Tibial nerve (tissue), 4 donors: ENCODE data around the gene ARPP19. TPM values are rescaled to one million over a fixed set of nuclear protein-coding genes. Genes with fewer than 3 reads are reported as not detected.

ENCODE experiments used
- DNase-seq, 2 donors: peaks; one replicate each; pipeline ENCODE4 v3.0.0-alpha.2; 2019; ENCODE audit warnings: low spot score in 2 of 2
- H3K27ac ChIP-seq, 4 donors: fragments of 200-600 bp; sonication (generic) in 3 of 4; one replicate each; pipeline ENCODE4 v1.5.1; 2017 to 2019; ENCODE audit warnings: mild to moderate bottlenecking in 1 of 4
- H3K27me3 ChIP-seq, 2 donors: fragments of 200-600 bp; sonication (generic) in 1 of 2; one replicate each; pipeline versions ENCODE4 v1.5.1 to v1.6.0; 2017 to 2019
- H3K36me3 ChIP-seq, 3 donors: fragments of 200-600 bp; sonication (generic); one replicate each; pipeline ENCODE4 v1.5.1; 2018 to 2019
- H3K4me1 ChIP-seq, 4 donors: fragments of 200-600 bp; sonication (generic) in 3 of 4; one replicate each; pipeline ENCODE4 v1.5.1; 2017 to 2019
- H3K4me3 ChIP-seq, 4 donors: fragments of 200-600 bp; sonication (generic) in 3 of 4; one replicate each; pipeline ENCODE4 v1.5.1; 2017 to 2019; ENCODE audit warnings: mild to moderate bottlenecking in 1 of 4, moderate library complexity in 1 of 4
- H3K9me3 ChIP-seq, 4 donors: fragments of 200-600 bp; sonication (generic) in 3 of 4; one replicate each; pipeline ENCODE4 v1.5.1; 2017 to 2019
- EP300 ChIP-seq, 2 donors: sonication (generic); formaldehyde crosslinking; IDR thresholded peaks; one replicate each; pipeline ENCODE4 v1.6.1; 2017; ENCODE audit warnings: antibody characterized with exemption in 2 of 2, mild to moderate bottlenecking in 1 of 2
- POLR2A ChIP-seq, 2 donors: fragments of 450-650 bp; IDR thresholded peaks; one replicate each; pipeline ENCODE4 v1.6.1; 2017; ENCODE audit warnings: antibody characterized with exemption in 2 of 2, mild to moderate bottlenecking in 2 of 2, moderate library complexity in 2 of 2
- WGBS, 2 donors: methylation state at CpG; one replicate each; pipeline ENCODE4 v1.1.5; 2018; 5-methylcytosine and 5-hydroxymethylcytosine counted together
- total RNA-seq, 4 donors: library from RNA; depleted of rRNA; stranded (reverse); fragments of >200 nt; gene quantifications; one replicate each; pipeline ENCODE4 v1.1.0, GENCODE V29; 2016
- TF ChIP-seq, protein P1 (sequence below), 5 experiments: fragments of 200-600 bp in 3 of 5; fragments of 450-650 bp in 2 of 5; sonication (generic) in 3 of 5; IDR thresholded peaks; one replicate each; pipeline ENCODE4 v1.5.1; 2016 to 2019; ENCODE audit warnings: antibody characterized with exemption in 5 of 5, mild to moderate bottlenecking in 3 of 5, moderate library complexity in 2 of 5

The ARPP19 gene
- total RNA-seq, 4 donors from 2014 or later = 84.9 to 123 (median 110) TPM

DNA sequence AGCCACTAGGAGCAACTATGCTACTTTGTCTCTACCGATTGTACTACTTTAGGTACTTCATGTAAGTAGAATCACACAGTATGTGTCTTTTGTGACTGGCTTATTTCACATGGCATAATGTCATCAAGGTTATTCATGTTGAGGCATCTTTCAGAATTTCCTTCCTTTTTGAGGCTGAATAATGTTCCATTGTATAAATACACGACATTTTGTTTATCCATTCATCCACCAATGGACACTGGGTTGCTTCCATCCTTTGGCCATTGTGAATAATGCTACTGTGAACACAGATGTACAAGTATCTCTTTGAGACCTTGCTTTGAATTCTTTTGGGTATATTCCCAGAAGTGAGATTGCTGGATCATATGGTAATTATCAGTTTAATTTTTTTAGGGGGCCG is 69.3 kb downstream of the ARPP19 start:
- WGBS, 2 donors = 68 to 71% methylated on average over 3 of the region's 3 CpGs

DNA sequence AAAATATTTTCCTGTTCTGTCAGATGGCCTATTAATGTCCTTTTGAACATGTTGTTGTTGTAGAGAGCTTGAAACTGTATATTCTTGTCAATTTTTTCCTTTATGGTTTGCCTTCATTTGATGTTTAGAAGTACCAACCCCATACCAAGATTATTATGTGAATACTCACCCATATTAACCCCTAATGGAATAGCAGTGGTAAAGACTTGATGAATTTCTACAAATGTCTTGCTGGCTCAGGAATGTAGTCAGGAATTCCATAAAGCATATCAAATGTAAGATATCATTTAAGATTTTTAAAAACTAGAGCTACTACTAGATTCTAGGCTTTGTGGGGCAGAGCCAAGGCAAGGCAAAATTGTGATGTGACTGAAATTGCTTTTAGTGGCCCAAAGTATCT is 70.1 kb downstream of the ARPP19 start:
- Histone ChIP-seq H3K9me3 (no peaks in the 10 kb centered on the region), H3K36me3 (no peaks in the 10 kb centered on the region), H3K27me3 (no peaks in the 10 kb centered on the region), H3K4me1 (peaks cover 0 to 8% (median 0%) of the 10 kb centered on the region in 4 donors), H3K27ac (no peak overlapping the region), H3K4me3 (no peak overlapping the region)
- DNase-seq = no peak
- no peak for TF ChIP-seq EP300 (IDR thresholded peaks at IDR 0.05)
- no peak for TF ChIP-seq POLR2A (IDR thresholded peaks at IDR 0.05)
- TF ChIP-seq, protein P1, sequence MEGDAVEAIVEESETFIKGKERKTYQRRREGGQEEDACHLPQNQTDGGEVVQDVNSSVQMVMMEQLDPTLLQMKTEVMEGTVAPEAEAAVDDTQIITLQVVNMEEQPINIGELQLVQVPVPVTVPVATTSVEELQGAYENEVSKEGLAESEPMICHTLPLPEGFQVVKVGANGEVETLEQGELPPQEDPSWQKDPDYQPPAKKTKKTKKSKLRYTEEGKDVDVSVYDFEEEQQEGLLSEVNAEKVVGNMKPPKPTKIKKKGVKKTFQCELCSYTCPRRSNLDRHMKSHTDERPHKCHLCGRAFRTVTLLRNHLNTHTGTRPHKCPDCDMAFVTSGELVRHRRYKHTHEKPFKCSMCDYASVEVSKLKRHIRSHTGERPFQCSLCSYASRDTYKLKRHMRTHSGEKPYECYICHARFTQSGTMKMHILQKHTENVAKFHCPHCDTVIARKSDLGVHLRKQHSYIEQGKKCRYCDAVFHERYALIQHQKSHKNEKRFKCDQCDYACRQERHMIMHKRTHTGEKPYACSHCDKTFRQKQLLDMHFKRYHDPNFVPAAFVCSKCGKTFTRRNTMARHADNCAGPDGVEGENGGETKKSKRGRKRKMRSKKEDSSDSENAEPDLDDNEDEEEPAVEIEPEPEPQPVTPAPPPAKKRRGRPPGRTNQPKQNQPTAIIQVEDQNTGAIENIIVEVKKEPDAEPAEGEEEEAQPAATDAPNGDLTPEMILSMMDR (IDR thresholded peaks at IDR 0.05) = no peak

More for the DNA sequence above, 69.3 kb downstream of the ARPP19 start:
- H3K27ac ChIP-seq = no peak overlapping the region
- TF ChIP-seq EP300 (IDR thresholded peaks at IDR 0.05) (no peak), POLR2A (IDR thresholded peaks at IDR 0.05) (no peak)
- TF ChIP-seq, protein P1 (IDR thresholded peaks at IDR 0.05) = no peak
- no peaks in the 10 kb centered on the region for H3K9me3 ChIP-seq
- peaks cover 0 to 8% (median 3%) of the 10 kb centered on the region in 4 donors for H3K4me1 ChIP-seq
- no peak overlapping the region for H3K4me3 ChIP-seq
- H3K36me3 ChIP-seq = no peaks in the 10 kb centered on the region
- no peak for DNase-seq
- no peaks in the 10 kb centered on the region for H3K27me3 ChIP-seq

Other genes with a start within 250 kb of the ARPP19 start
- 100 to 1,000 TPM in 1 of 4 donors, 10 to 100 TPM in 3; 38.7 to 101 (median 46.9) TPM for gene MYO5A, start 40.1 kb downstream of the ARPP19 start, total RNA-seq
- gene ATOSA, start 110.4 kb upstream of the ARPP19 start, total RNA-seq = 10 to 100 TPM; 64.5 to 98.8 (median 88.5) TPM
- 1 to 10 TPM in 1 of 4 donors, under 1 TPM in 1, not detected in 2; 0.22 to 2.4 TPM for gene ONECUT1, start 221.3 kb upstream of the ARPP19 start, total RNA-seq